IPS-NIHi11 (cell line): Measurements from ENCODE around the gene CES3.
"Not testable (repeated sequence)": the region's sequence is repeated elsewhere in the genome, so short reads cannot be mapped to it uniquely, and the experiment has no call there.

Source experiments
- DNase-seq: peaks from one replicate; pipeline ENCODE4 v3.0.0; 2012; ENCODE audit warnings: mixed read lengths, low spot score

CES3 gene

DNA sequence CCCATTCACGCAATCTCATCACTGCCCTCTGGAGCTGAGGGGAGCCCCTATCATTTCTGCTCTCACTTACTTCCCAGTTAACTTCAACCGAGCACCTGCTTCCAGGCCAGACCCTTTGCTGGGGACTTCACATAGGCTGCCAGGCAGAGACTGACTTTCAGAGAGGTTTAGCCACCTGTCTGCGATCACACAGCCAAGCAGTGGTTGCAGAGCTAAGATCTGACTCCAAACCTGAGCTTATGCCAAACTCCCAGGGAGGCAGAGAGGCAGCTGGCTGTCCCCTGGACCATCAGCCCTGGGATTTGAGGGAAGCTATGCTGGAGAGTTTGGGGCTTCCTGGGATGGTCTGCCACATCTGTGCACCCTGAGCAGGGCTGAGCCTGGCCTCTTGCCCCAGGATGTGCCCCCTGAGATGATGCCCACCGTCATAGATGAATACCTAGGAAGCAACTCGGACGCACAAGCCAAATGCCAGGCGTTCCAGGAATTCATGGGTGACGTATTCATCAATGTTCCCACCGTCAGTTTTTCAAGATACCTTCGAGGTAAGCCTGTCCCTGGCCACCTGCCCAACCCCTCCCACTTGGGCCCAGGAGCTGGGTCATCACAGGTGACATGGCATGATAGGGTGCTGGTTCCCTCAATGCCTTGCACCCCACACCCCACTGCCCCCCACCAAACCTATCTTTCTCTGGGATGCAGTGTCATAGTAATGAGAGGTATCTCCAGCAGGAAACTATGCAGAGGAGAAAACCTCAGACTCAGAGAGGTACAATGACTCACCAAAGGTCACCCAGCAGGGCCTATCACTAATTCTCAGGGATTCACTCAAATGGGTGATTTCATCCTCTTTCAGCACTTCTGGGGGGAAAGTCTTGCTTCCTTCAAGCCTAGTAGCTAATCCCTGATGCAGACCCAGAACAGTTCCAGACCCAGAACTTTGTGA, 10.0 kb downstream of the CES3 start:
- DNase-seq: no peak

- peak; percentile 32 for DNase-seq
Observed at GRCh38 chr16:66972983-66973382, 11.9 kb downstream of the CES3 start.

GRCh38 chr16:66973716-66974115, 12.7 kb downstream of the CES3 start:
- no peak for DNase-seq

GRCh38 chr16:66974156-66974931, 13.3 kb downstream of the CES3 start:
- not testable (repeated sequence) for DNase-seq

DNA sequence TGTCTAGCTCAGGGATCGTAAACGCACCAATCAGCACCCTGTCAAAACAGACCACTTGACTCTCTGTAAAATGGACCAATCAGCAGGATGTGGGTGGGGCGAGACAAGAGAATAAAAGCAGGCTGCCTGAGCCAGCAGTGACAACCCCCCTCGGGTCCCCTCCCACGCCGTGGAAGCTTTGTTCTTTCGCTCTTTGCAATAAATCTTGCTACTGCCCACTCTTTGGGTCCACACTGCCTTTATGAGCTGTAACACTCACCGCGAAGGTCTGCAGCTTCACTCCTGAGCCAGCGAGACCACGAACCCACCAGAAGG, 13.8 kb downstream of the CES3 start:
- DNase-seq: not testable (repeated sequence)

GRCh38 chr16:66975302-66975893, 14.3 kb downstream of the CES3 start:
- DNase-seq: no peak

GRCh38 chr16:66976746-66977145, 15.7 kb downstream of the CES3 start:
- no peak for DNase-seq

- DNase-seq: peak; percentile 92
Observed at GRCh38 chr16:66977341-66978113, 16.5 kb downstream of the CES3 start.

- DNase-seq: no peak
Observed at GRCh38 chr16:66979011-66979717, 18.1 kb downstream of the CES3 start.

DNA sequence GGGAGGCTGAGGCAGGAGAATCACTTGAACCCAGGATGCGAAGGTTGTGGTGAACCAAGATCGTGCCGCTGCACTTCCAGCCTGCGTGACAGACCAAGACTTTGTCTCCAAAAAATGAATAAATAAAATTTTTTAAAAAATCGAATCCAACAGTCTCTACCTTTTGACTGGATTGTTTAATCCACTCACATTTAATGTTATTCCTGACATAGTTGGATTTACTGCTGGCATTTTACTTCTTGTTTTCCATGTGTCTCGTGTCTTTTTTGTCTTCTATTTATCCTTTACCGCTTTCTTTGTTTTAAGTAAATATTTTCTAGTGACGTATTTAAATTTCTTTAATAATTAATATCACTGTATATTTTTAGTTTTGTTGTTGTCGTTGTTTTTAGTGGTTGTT, 22.0 kb downstream of the CES3 start:
- DNase-seq: no peak

DNA sequence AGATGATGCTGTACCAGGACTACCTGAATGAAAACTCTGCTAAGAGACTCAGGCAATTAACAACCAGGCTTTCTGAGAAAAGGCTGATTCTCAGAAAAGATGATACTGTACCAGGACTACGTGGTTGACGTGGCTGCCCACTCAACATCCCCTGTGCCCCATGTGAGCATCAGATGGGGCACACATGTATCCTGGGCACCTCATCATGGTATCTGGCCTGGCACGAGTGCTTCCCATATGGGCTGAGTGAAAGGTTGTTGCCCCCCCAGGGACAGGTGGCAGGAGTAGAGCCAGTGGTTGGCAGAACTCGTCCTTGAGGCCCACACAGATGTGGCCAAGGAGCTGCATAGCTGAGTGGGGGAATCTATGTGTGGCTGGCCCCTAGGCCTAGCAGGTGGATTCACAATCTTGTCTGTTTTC, 23.8 kb downstream of the CES3 start:
- no peak for DNase-seq

DNA sequence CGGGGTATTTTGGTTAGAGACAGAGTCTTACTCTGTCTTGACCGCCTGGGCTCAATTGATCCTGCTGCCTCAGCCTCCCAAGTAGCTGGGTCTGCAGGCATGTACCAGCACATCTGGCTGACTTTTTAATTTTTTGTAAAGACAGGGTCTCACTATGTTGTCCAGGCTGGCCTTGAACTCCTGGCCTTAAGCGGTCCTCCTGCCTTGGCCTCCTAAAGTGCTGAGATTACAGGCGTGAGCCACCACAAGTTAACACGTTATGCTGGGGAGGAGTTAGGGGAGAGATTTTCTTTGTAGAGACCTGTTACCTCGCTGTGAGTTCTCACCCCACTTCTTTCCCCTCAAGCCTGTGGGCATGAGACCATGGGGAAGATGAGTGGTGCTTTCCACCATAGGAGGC, 25.5 kb downstream of the CES3 start:
- DNase-seq: no peak

- DNase-seq: no peak
Observed at GRCh38 chr16:66988197-66988788, 27.2 kb downstream of the CES3 start, which contains the start of gene CES4A. TSS of gene CES4A (plus strand) at chr16:66988589. CDS start at chr16:66988773, 184 bp downstream.

- DNase-seq: no peak
Observed at GRCh38 chr16:66991545-66992077, 30.5 kb downstream of the CES3 start.

- not testable (repeated sequence) for DNase-seq
Observed at GRCh38 chr16:66993558-66993957, 32.5 kb downstream of the CES3 start.

- DNase-seq: no peak
Observed at GRCh38 chr16:66996324-66996982, 35.4 kb downstream of the CES3 start.

DNA sequence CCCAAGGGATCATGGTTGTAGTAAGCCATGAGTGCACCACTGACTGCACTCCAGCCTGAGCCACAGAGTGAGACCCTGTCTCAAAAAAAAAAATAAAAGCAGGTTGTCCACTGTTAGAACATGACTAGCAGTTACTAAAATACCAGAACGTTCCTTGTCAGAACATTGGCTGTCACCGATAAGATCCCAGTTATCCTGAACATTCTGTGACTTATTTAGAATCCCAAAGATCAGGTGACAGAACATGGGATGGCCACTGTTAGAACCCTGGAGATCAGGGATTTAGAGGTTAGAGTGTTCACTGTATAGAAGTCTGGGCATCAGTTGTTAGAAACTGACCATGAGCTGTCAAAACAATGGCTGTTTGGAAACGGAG, 35.9 kb downstream of the CES3 start:
- no peak for DNase-seq

DNA sequence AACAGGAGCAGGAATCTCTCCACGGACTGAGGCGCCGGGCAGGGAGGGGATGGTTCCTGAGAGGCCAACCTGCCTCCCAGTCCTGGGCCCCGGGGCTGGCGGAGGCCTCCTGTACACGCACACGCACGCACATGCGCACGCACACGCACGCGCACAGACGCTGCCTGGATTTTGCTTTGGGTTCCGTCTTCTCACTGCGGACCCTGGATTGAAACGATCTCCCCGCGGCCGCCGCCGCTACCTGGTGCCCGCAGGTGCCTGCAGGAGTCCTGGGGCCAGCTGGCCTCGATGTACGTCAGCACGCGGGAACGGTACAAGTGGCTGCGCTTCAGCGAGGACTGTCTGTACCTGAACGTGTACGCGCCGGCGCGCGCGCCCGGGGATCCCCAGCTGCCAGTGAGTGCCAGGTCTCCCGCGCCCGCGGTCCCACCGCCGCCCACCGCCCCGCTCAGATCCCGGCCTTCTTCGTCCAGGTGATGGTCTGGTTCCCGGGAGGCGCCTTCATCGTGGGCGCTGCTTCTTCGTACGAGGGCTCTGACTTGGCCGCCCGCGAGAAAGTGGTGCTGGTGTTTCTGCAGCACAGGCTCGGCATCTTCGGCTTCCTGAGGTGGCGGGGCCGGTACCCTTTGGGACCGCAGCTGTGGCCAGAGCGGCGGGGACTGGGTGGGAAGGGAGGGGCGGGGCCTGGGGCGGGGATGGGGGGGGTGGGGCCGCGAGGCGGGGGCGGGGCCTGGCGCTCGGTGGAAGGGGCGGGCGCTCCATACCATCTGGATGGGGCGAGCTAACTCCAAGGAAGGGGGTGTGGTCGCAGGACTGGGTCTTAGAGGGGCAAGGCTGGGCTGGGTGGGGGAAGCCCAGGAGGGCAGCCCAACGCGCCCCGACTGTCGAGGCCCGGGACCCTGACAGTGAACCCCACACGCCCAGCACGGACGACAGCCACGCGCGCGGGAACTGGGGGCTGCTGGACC, 39.6 kb downstream of the CES3 start:
- DNase-seq: peak; percentile 93

GRCh38 chr16:67001726-67002125, 40.7 kb downstream of the CES3 start:
- DNase-seq: no peak
